Activated T-helper 1 cell treated with Interleukin-2 at 50 U/mL for 16 hours (primary cell): ENCODE results near the gene SLF2.

Experiments used
- DNase-seq: peaks from one replicate; pipeline ENCODE4 v3.0.0-alpha.2; 2020; ENCODE audit warnings: low read depth

The SLF2 gene

GRCh38 chr10:100982916-100983830 lies 70.4 kb downstream of the SLF2 start:
- no peak for DNase-seq

- no peak for DNase-seq
These were observed 71.3 kb downstream of the SLF2 start for GRCh38 chr10:100983868-100984671.

- no peak for DNase-seq
These were observed 72.0 kb downstream of the SLF2 start for GRCh38 chr10:100984672-100985177.

GRCh38 chr10:100985336-100985735 lies 72.6 kb downstream of the SLF2 start:
- DNase-seq = no peak

GRCh38 chr10:100986623-100986951 lies 73.8 kb downstream of the SLF2 start:
- no peak for DNase-seq

- DNase-seq = peak; percentile 79
These were observed 74.4 kb downstream of the SLF2 start, which contains the start of the genes MRPL43 and TWNK for GRCh38 chr10:100986952-100987684. MRPL43 (minus strand) TSS chr10:100987497; CDS start chr10:100987443, 54 bp downstream. TWNK (plus strand) TSS chr10:100987543; CDS start chr10:100988211, 668 bp downstream.

GRCh38 chr10:100987685-100988049 lies 74.9 kb downstream of the SLF2 start:
- no peak for DNase-seq

GRCh38 chr10:100988166-100988565 lies 75.4 kb downstream of the SLF2 start:
- no peak for DNase-seq

- DNase-seq = no peak
These were observed 76.3 kb downstream of the SLF2 start for GRCh38 chr10:100989088-100989487.

- DNase-seq = no peak
These were observed 81.4 kb downstream of the SLF2 start for GRCh38 chr10:100993986-100994708.

- no peak for DNase-seq
These were observed 82.4 kb downstream of the SLF2 start for GRCh38 chr10:100995181-100995580.

- peak; percentile 33 for DNase-seq
These were observed 84.1 kb downstream of the SLF2 start for GRCh38 chr10:100996678-100997359.

GRCh38 chr10:100997360-100998182 lies 84.8 kb downstream of the SLF2 start:
- DNase-seq = peak; percentile 58

- peak; percentile 54 for DNase-seq
These were observed 85.6 kb downstream of the SLF2 start for GRCh38 chr10:100998183-100998990.

- peak; percentile 70 for DNase-seq
These were observed 86.4 kb downstream of the SLF2 start for GRCh38 chr10:100998991-100999741.

- DNase-seq = no peak
These were observed 87.0 kb downstream of the SLF2 start, which contains the start of gene LZTS2 for GRCh38 chr10:100999742-101000126. LZTS2 (plus strand) TSS chr10:100999808; CDS start chr10:101002539, 2,731 bp downstream.

- DNase-seq = no peak
These were observed 87.6 kb downstream of the SLF2 start for GRCh38 chr10:101000127-101000914.
